Measurements from ENCODE around the gene RAB3IL1. TPM values are rescaled to one million over a fixed set of nuclear protein-coding genes. Genes with fewer than 3 reads are reported as not detected.

Gene RAB3IL1
- total and polyA plus RNA-seq, 9 of the 15 experiments (the other 6 are each of a cell fraction or from before 2014, with no cell fraction given) = 0.15 to 42.6 (median 15.5) TPM

- no peak for TF ChIP-seq ZNF740 (CRISPR knock-in tag; IDR thresholded peaks at IDR 0.05)
- TF ChIP-seq ZNF740 (tag; IDR thresholded peaks at IDR 0.05) = 0 out of 4 replicates have a peak, but pooled peaks of 1 of the 2 experiments have one; percentile 6
- no peak for TF ChIP-seq FOXK2 (conservative IDR thresholded peaks at IDR 0.05 in 1 of 2, IDR thresholded peaks at IDR 0.05 in 1 of 2; ENCODE audit: low read depth in 2 of 2)
- no peak for TF ChIP-seq MED1 (CRISPR knock-in tag; IDR thresholded peaks at IDR 0.05; ENCODE audit: borderline replicate concordance)
- TF ChIP-seq ZNF212 (CRISPR knock-in tag; IDR thresholded peaks at IDR 0.05) = no peak
- no peak for TF ChIP-seq TAF1 (IDR thresholded peaks at IDR 0.05; ENCODE audit: control insufficient read depth, extremely low read depth, insufficient read depth, low read length, severe bottlenecking)
- no peak for TF ChIP-seq HMG20B (CRISPR knock-in tag; IDR thresholded peaks at IDR 0.05)
- no peak for TF ChIP-seq NCOR1 (IDR thresholded peaks at IDR 0.05)
- TF ChIP-seq IRF1 (CRISPR knock-in tag; IDR thresholded peaks at IDR 0.05; ENCODE audit: borderline replicate concordance) = no peak
- TF ChIP-seq SP1 (CRISPR knock-in tag; IDR thresholded peaks at IDR 0.05) = no peak
- TF ChIP-seq ZFX (CRISPR knock-in tag; IDR thresholded peaks at IDR 0.05) = peak; percentile 51; the same call in 1 of the 2 replicates
- no peak for TF ChIP-seq PHF8 (IDR thresholded peaks at IDR 0.05; ENCODE audit: borderline replicate concordance, low read length)
- no peak for TF ChIP-seq HMG20A (CRISPR knock-in tag; conservative IDR thresholded peaks at IDR 0.05)
- 0 out of 2 replicates have a peak, but pooled peaks have one; percentile 25 for TF ChIP-seq GTF2E2 (tag; IDR thresholded peaks at IDR 0.05)
- TF ChIP-seq SMAD4 (CRISPR knock-in tag; conservative IDR thresholded peaks at IDR 0.05) = no peak
- TF ChIP-seq ZNF639 (CRISPR knock-in tag; conservative IDR thresholded peaks at IDR 0.05 in 1 of 2, IDR thresholded peaks at IDR 0.05 in 1 of 2) = 0 out of 4 replicates have a peak, but pooled peaks of 1 of the 2 experiments have one; percentile 7
- TF ChIP-seq E4F1 (CRISPR knock-in tag; IDR thresholded peaks at IDR 0.05; ENCODE audit: borderline replicate concordance) = no peak
- no peak for TF ChIP-seq MCM2 (IDR thresholded peaks at IDR 0.05; ENCODE audit: low read depth)
- no peak for TF ChIP-seq PHB (CRISPR knock-in tag; IDR thresholded peaks at IDR 0.05)
- no peak for TF ChIP-seq ZNF644 (tag; IDR thresholded peaks at IDR 0.05; ENCODE audit: low read depth)
- no peak for TF ChIP-seq ZNF12 (CRISPR knock-in tag; IDR thresholded peaks at IDR 0.05)
Measured at GRCh38 chr11:61870541-61871031, 46.8 kb downstream of the RAB3IL1 start (continued).

All from K562 (cell line).